Measurements from ENCODE around the gene DYNLT2B. TPM values are rescaled to one million over a fixed set of nuclear protein-coding genes. Genes with fewer than 3 reads are reported as not detected.

DYNLT2B gene
- total and polyA plus RNA-seq, 2 donors (not counting 3 experiments of a cell fraction or from before 2014, with no cell fraction given) = 9.2 to 13.9 TPM

DNA sequence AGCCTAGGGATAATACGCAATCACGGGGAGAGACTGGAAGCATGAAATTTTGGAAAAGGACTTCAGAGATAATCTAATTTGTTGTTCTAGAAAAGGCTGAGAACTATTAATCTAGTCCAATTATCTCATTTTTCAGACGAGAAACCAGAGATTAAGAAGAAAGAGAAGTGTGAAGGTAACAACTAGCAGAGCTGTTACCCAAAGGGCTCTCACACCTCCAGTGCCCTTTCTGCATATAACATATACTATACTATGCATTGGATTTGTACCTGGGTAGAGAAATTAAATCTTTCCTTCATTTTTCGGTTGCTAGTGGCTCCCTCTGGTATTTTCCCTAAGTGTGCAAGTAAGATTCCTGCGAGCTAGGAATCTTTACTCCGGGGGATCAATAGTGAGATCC, 33.5 kb upstream of the DYNLT2B start:
- peaks cover 6 to 7% of the 10 kb centered on the region in 2 experiments for H3K36me3 ChIP-seq (ENCODE audit: control insufficient read depth in 2 of 2, extremely low read depth in 1 of 2, insufficient read depth in 2 of 2, low read length in 2 of 2)
- H3K27ac ChIP-seq (ENCODE audit: insufficient read depth, low read depth, low read length) = no peak overlapping the region
- H3K79me2 ChIP-seq (ENCODE audit: control insufficient read depth, insufficient read depth, low read length) = no peaks in the 10 kb centered on the region
- POLR2A ChIA-PET = interaction anchor here (0.7 kb wide), 1 partner anchor 38 kb away, joined by 6 read pairs; no protein-coding TSS in a partner anchor
- TF ChIP-seq FOS (IDR thresholded peaks at IDR 0.05; ENCODE audit: borderline replicate concordance, insufficient read depth, low read length) (no peak), JUN (IDR thresholded peaks at IDR 0.05; ENCODE audit: borderline replicate concordance, insufficient read depth, insufficient read length, low read depth) (no peak), GATA2 (IDR thresholded peaks at IDR 0.05; ENCODE audit: insufficient read depth, insufficient read length, low read depth, low read length) (no peak), POLR2AphosphoS5 (IDR thresholded peaks at IDR 0.05; ENCODE audit: insufficient read depth, low read depth, low read length) (no peak), MYC (IDR thresholded peaks at IDR 0.05; ENCODE audit: low read depth, low read length) (no peak), EZH2 (IDR thresholded peaks at IDR 0.05; ENCODE audit: borderline replicate concordance, low read depth, low read length, severe bottlenecking) (no peak), POLR2A (IDR thresholded peaks at IDR 0.05; ENCODE audit: low read depth, low read length) (no peak)
- TF ChIP-seq, protein P1, sequence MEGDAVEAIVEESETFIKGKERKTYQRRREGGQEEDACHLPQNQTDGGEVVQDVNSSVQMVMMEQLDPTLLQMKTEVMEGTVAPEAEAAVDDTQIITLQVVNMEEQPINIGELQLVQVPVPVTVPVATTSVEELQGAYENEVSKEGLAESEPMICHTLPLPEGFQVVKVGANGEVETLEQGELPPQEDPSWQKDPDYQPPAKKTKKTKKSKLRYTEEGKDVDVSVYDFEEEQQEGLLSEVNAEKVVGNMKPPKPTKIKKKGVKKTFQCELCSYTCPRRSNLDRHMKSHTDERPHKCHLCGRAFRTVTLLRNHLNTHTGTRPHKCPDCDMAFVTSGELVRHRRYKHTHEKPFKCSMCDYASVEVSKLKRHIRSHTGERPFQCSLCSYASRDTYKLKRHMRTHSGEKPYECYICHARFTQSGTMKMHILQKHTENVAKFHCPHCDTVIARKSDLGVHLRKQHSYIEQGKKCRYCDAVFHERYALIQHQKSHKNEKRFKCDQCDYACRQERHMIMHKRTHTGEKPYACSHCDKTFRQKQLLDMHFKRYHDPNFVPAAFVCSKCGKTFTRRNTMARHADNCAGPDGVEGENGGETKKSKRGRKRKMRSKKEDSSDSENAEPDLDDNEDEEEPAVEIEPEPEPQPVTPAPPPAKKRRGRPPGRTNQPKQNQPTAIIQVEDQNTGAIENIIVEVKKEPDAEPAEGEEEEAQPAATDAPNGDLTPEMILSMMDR (IDR thresholded peaks at IDR 0.05; ENCODE audit: extremely low read depth in 1 of 2, insufficient read depth in 1 of 2, low read depth in 1 of 2, low read length in 2 of 2) = no peak
- TF ChIP-seq, protein P2, sequence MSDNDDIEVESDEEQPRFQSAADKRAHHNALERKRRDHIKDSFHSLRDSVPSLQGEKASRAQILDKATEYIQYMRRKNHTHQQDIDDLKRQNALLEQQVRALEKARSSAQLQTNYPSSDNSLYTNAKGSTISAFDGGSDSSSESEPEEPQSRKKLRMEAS (IDR thresholded peaks at IDR 0.05; ENCODE audit: insufficient read depth, insufficient read length) = no peak
- H4K20me1 ChIP-seq (replicated peaks; ENCODE audit: control insufficient read depth, extremely low read depth, insufficient read depth, low read length) = no peaks in the 10 kb centered on the region
- no peak for FAIRE-seq
- H3K4me2 ChIP-seq (ENCODE audit: insufficient read depth, low read length) = no peak overlapping the region
- no peaks in the 10 kb centered on the region for H3K27me3 ChIP-seq (ENCODE audit: control insufficient read depth in 2 of 2, insufficient read depth in 2 of 2, low read length in 2 of 2)
- BruUV-seq (replicated peaks) = no TSS peak
- H3K9me3 ChIP-seq (replicated peaks; ENCODE audit: control insufficient read depth, insufficient read depth, low read length) = no peaks in the 10 kb centered on the region
- no peaks in the 10 kb centered on the region for H3K9me1 ChIP-seq (replicated peaks; ENCODE audit: control insufficient read depth, extremely low read depth, insufficient read depth, low read length)
- H3K4me3 ChIP-seq (replicated peaks in 1 of 3; ENCODE audit: insufficient read depth in 1 of 3, low read depth in 1 of 3, low read length in 3 of 3) = no peak overlapping the region
- intact Hi-C loops (cut with micrococcal nuclease) = no loop called here
- H3K4me1 ChIP-seq (ENCODE audit: control insufficient read depth, extremely low read depth, insufficient read depth, low read length) = no peaks in the 10 kb centered on the region
- H2AFZ ChIP-seq (ENCODE audit: low read depth, low read length) = no peak overlapping the region
- CTCF ChIA-PET = interaction anchor here (0.8 kb wide), 1 partner anchor 12 kb away, joined by 3 read pairs; no protein-coding TSS in a partner anchor
- DNase-seq (ENCODE audit: low read depth, low spot score) = no peak
- no peak overlapping the region for H3K9ac ChIP-seq (replicated peaks; ENCODE audit: extremely low read depth, insufficient read depth, low read length)
- dilution Hi-C loops (cut with MboI; ENCODE audit: extremely low pct_ligation_motif_present, low sequenced_read_pairs) = no loop called here
